Hepatocyte (in vitro differentiated cells): ENCODE results near the gene ARHGAP10. TPM values are rescaled to one million over a fixed set of nuclear protein-coding genes. Genes with fewer than 3 reads are reported as not detected.

Experiments used
- DNase-seq: peaks from one replicate; pipeline ENCODE4 v3.0.0-alpha.2; 2016; ENCODE audit warnings: low spot score
- H2AFZ ChIP-seq: fragments of 200-600 bp; sonication (generic); 2 replicates; pipeline ENCODE4 v1.6.0; 2016; ENCODE audit warnings: antibody characterized with exemption, mild to moderate bottlenecking
- H3K27ac ChIP-seq: fragments of 200-600 bp; sonication (generic); 2 replicates; pipeline ENCODE4 v1.5.1; 2016; ENCODE audit warnings: mild to moderate bottlenecking
- H3K27me3 ChIP-seq: fragments of 200-600 bp; sonication (generic); 2 replicates; pipeline ENCODE4 v1.6.1; 2016
- H3K36me3 ChIP-seq: fragments of 200-600 bp; sonication (generic); replicated peaks from 2 replicates; pipeline ENCODE4 v1.5.1; 2016; ENCODE audit warnings: low read depth; ENCODE audit not compliant: insufficient read depth
- H3K4me1 ChIP-seq: fragments of 200-600 bp; sonication (generic); 2 replicates; pipeline ENCODE4 v1.5.1; 2016; ENCODE audit warnings: mild to moderate bottlenecking, moderate library complexity; ENCODE audit not compliant: insufficient read depth
- H3K4me2 ChIP-seq: fragments of 200-600 bp; sonication (generic); 2 replicates; pipeline ENCODE4 v1.6.0; 2016
- H3K4me3 ChIP-seq: fragments of 200-600 bp; sonication (generic); 2 replicates; pipeline ENCODE4 v1.5.1; 2016; ENCODE audit warnings: mild to moderate bottlenecking
- H3K79me2 ChIP-seq: fragments of 200-600 bp; sonication (generic); 2 replicates; pipeline ENCODE4 v1.6.0; 2017; ENCODE audit warnings: mild to moderate bottlenecking
- H3K9me2 ChIP-seq: fragments of 200-600 bp; sonication (generic); replicated peaks from 2 replicates; pipeline ENCODE4 v1.6.0; 2017; ENCODE audit warnings: mild to moderate bottlenecking; ENCODE audit not compliant: insufficient read depth
- H3K9me3 ChIP-seq: fragments of 200-600 bp; sonication (generic); 2 replicates; pipeline ENCODE4 v1.5.1; 2016; ENCODE audit warnings: low read depth, mild to moderate bottlenecking
- H4K20me1 ChIP-seq: fragments of 200-600 bp; sonication (generic); 2 replicates; pipeline ENCODE4 v1.6.0; 2016; ENCODE audit warnings: mild to moderate bottlenecking; ENCODE audit not compliant: insufficient read depth, poor library complexity, severe bottlenecking
- CTCF ChIP-seq: fragments of 200-600 bp; sonication (generic); IDR thresholded peaks from 2 replicates; pipeline ENCODE4 v1.5.1; 2016; ENCODE audit warnings: antibody characterized with exemption, mild to moderate bottlenecking; ENCODE audit not compliant: poor library complexity
- EZH2 ChIP-seq: fragments of 200-600 bp; sonication (generic); IDR thresholded peaks from 2 replicates; pipeline ENCODE4 v1.6.1; 2016; ENCODE audit warnings: antibody characterized with exemption, mild to moderate bottlenecking, borderline replicate concordance
- EZH2phosphoT487 ChIP-seq: fragments of 200-600 bp; sonication (generic); IDR thresholded peaks from one replicate; pipeline ENCODE4 v1.6.1; 2018; ENCODE audit warnings: antibody characterized with exemption, mild to moderate bottlenecking, low read depth, moderate library complexity; ENCODE audit not compliant: unreplicated experiment, severe bottlenecking
- WGBS: methylation state at CpG from one replicate; pipeline ENCODE4 v1.1.6; 2016; ENCODE audit warnings: low lambda C conversion rate; ENCODE audit errors: missing lambda C conversion rate; 5-methylcytosine and 5-hydroxymethylcytosine counted together
- polyA plus RNA-seq: library from polyadenylated mRNA; unstranded; fragments of >200 nt; fragmentation: Nextera tagmentation; extraction: Ambion mirVana; gene quantifications from 2 replicates; pipeline ENCODE4 v1.2.1, GENCODE V29; 2016
- total RNA-seq: library from RNA; depleted of rRNA; stranded (reverse); fragments of >200 nt; gene quantifications from 2 replicates; pipeline ENCODE4 v1.2.3, GENCODE V29; 2014

Gene ARHGAP10
- total and polyA plus RNA-seq, 2 experiments from 2014 or later, result 16.8 to 23.4 TPM

- Histone ChIP-seq H3K4me2 (no peak overlapping the region), H3K36me3 (no peaks in the 10 kb centered on the region), H3K4me1 (no peaks in the 10 kb centered on the region), H3K9me3 (no peaks in the 10 kb centered on the region), H2AFZ (no peak overlapping the region), H3K9me2 (no peaks in the 10 kb centered on the region), H3K79me2 (no peaks in the 10 kb centered on the region), H3K27me3 (no peaks in the 10 kb centered on the region), H3K27ac (no peak overlapping the region), H3K4me3 (no peak overlapping the region), H4K20me1 (no peaks in the 10 kb centered on the region)
- no peak for TF ChIP-seq EZH2phosphoT487
- no peak for DNase-seq
- WGBS, result 79% methylated on average over 2 of the region's 2 CpGs
These were observed 219.0 kb downstream of the ARHGAP10 start for GRCh38 chr4:147950841-147951240.

- no peaks in the 10 kb centered on the region for H3K36me3 ChIP-seq
- H3K79me2 ChIP-seq, result no peaks in the 10 kb centered on the region
- H3K9me2 ChIP-seq, result no peaks in the 10 kb centered on the region
- TF ChIP-seq CTCF, result no peak
- TF ChIP-seq EZH2, result no peak
- no peak for TF ChIP-seq EZH2phosphoT487
- no peak overlapping the region for H3K27ac ChIP-seq
- H3K27me3 ChIP-seq, result no peaks in the 10 kb centered on the region
- no peak overlapping the region for H3K4me2 ChIP-seq
- 74% methylated on average over 2 of the region's 2 CpGs for WGBS
- no peaks in the 10 kb centered on the region for H4K20me1 ChIP-seq
- no peak overlapping the region for H2AFZ ChIP-seq
- H3K9me3 ChIP-seq, result no peaks in the 10 kb centered on the region
- no peaks in the 10 kb centered on the region for H3K4me1 ChIP-seq
- DNase-seq, result no peak
- no peak overlapping the region for H3K4me3 ChIP-seq
These were observed 223.0 kb downstream of the ARHGAP10 start for GRCh38 chr4:147954850-147955249.

GRCh38 chr4:147955827-147956558, 224.1 kb downstream of the ARHGAP10 start:
- Histone ChIP-seq H3K9me2 (no peaks in the 10 kb centered on the region), H3K27ac (no peak overlapping the region), H3K4me2 (no peak overlapping the region), H3K27me3 (no peaks in the 10 kb centered on the region), H3K36me3 (no peaks in the 10 kb centered on the region), H3K4me1 (peaks cover 4% of the 10 kb centered on the region), H3K79me2 (no peaks in the 10 kb centered on the region), H3K9me3 (no peaks in the 10 kb centered on the region), H2AFZ (no peak overlapping the region), H3K4me3 (no peak overlapping the region), H4K20me1 (no peaks in the 10 kb centered on the region)
- no peak for DNase-seq
- TF ChIP-seq EZH2phosphoT487, result no peak
- 72% methylated on average over 4 of the region's 4 CpGs for WGBS

- H3K4me1 ChIP-seq, result peaks cover 7% of the 10 kb centered on the region
- H3K4me2 ChIP-seq, result no peak overlapping the region
- H4K20me1 ChIP-seq, result no peaks in the 10 kb centered on the region
- H3K36me3 ChIP-seq, result no peaks in the 10 kb centered on the region
- no peak overlapping the region for H3K27ac ChIP-seq
- H3K4me3 ChIP-seq, result no peak overlapping the region
- no peaks in the 10 kb centered on the region for H3K27me3 ChIP-seq
- no peaks in the 10 kb centered on the region for H3K9me3 ChIP-seq
- no peak for DNase-seq
- no peak overlapping the region for H2AFZ ChIP-seq
- no peak for TF ChIP-seq EZH2
- TF ChIP-seq EZH2phosphoT487, result no peak
- no peak for TF ChIP-seq CTCF
- no peaks in the 10 kb centered on the region for H3K79me2 ChIP-seq
- H3K9me2 ChIP-seq, result no peaks in the 10 kb centered on the region
- 61% methylated on average over 3 of the region's 3 CpGs for WGBS
These were observed 225.6 kb downstream of the ARHGAP10 start for GRCh38 chr4:147957446-147957845.
